ENCODE results near the gene SORBS2.

GRCh38 chr4:185826381-185826780 lies 14.4 kb upstream of the SORBS2 start:
- no peak for TF ChIP-seq POLR2A (IDR thresholded peaks at IDR 0.05)
- TF ChIP-seq CTCF (IDR thresholded peaks at IDR 0.05): no peak
